Measurements from ENCODE around the gene SP7.

- TF ChIP-seq ELK1 (IDR thresholded peaks at IDR 0.05; ENCODE audit: low read depth, low read length) (no peak), CHD4 (IDR thresholded peaks at IDR 0.05; ENCODE audit: borderline replicate concordance) (no peak), USF2 (IDR thresholded peaks at IDR 0.05) (no peak), KDM1A (IDR thresholded peaks at IDR 0.05; ENCODE audit: low read depth) (no peak), RFX5 (IDR thresholded peaks at IDR 0.05) (peak; percentile 81), POLR2A (IDR thresholded peaks at IDR 0.05; ENCODE audit: low read length) (peak; percentile 82), ZC3H11A (IDR thresholded peaks at IDR 0.05) (no peak), CTCF (IDR thresholded peaks at IDR 0.05) (no peak), REST (IDR thresholded peaks at IDR 0.05) (no peak; the same call in 1 of the 2 replicates), CEBPB (IDR thresholded peaks at IDR 0.05) (no peak)
These were observed 43.4 kb upstream of the SP7 start for GRCh38 chr12:53379389-53380103.
